G401 (cell line): ENCODE data around the gene PLA2G4C. TPM values are rescaled to one million over a fixed set of nuclear protein-coding genes. Genes with fewer than 3 reads are reported as not detected.
A peak's percentile ranks its signal among the peaks of the same experiment; 100 is the strongest.
"Not testable (repeated sequence)": the region's sequence is repeated elsewhere in the genome, so short reads cannot be mapped to it uniquely, and the experiment has no call there.

Experiments
- DNase-seq: peaks from one replicate; pipeline ENCODE4 v3.0.0-alpha.2; 2015; ENCODE audit warnings: low spot score
- in situ Hi-C: cut with HindIII; loops from 2 replicates; pipeline ENCODE4 v1.10.0; 2016; ENCODE audit warnings: low sequenced_read_pairs, mixed read lengths
- total RNA-seq: library from RNA; depleted of rRNA; stranded (reverse); fragments of >200 nt; shearing (Covaris generic); gene quantifications from 2 replicates; pipeline ENCODE4 v1.2.3, GENCODE V29; 2014

Gene PLA2G4C
- total RNA-seq, 1 experiment from 2014 or later = 0.92 TPM

GRCh38 chr19:48113190-48113917 is 2.7 kb upstream of the PLA2G4C start:
- no peak for DNase-seq
- in situ Hi-C loops = no loop called here

DNA sequence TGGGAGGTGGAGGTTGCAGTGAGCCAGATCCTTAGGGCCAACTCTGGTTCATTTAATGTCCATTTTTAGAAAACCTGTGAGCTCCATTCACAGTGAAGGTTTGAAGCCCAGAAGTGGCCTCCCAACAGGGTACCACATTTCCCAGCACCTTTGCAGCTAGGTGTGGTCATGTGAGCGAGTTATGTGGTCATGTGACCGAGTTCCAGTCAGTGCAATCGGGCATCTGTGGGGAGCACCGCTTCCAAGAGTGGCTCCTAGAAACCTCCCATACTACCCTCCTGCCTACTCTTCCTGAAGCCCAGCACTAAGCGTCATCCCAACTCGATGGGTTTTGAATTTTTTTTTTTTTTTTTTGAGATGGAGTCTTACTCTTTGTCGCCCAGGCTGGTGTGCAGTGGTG is 663 bp upstream of the PLA2G4C start:
- in situ Hi-C loops = no loop called here
- peak; percentile 51 for DNase-seq

DNA sequence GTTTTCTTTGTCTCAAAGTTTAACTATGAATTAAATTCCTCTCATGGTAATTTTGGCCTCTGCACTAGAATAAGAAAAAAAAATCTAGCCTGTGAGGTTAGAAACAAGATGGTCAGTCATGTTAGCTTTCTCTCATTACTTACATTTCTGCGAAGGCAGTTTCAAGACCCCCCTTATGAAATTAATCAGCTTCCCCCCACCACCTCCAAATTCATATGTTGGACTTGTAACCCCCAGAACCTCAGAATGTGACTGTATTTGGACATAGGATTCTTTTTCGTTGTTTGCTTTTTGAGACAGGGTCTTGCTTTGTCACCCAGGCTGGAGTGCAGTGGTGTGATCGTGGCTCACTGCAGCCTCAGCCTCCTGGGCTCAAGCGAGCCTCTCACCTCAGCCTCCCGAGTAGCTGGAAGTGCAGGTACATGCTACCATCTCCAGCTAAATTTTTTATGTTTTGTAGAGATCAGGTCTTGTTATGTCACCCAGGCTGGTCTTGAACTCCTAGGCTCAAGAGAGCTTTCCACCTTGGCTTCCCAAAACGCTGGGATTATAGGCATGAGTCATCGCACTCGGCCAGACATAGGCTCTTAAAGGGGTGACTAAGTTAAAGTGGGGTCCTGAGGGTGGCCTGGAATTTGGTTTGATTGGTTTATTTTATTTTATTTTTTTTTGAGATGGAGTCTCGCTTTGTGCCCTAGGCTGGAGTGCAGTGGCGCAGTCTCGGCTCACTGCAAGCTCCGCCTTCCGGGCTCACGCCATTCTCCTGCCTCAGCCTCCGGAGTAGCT is 1.4 kb downstream of the PLA2G4C start:
- no peak for DNase-seq
- in situ Hi-C loops = no loop called here

GRCh38 chr19:48103922-48104321 is 6.7 kb downstream of the PLA2G4C start:
- DNase-seq = no peak
- in situ Hi-C loops = no loop called here

DNA sequence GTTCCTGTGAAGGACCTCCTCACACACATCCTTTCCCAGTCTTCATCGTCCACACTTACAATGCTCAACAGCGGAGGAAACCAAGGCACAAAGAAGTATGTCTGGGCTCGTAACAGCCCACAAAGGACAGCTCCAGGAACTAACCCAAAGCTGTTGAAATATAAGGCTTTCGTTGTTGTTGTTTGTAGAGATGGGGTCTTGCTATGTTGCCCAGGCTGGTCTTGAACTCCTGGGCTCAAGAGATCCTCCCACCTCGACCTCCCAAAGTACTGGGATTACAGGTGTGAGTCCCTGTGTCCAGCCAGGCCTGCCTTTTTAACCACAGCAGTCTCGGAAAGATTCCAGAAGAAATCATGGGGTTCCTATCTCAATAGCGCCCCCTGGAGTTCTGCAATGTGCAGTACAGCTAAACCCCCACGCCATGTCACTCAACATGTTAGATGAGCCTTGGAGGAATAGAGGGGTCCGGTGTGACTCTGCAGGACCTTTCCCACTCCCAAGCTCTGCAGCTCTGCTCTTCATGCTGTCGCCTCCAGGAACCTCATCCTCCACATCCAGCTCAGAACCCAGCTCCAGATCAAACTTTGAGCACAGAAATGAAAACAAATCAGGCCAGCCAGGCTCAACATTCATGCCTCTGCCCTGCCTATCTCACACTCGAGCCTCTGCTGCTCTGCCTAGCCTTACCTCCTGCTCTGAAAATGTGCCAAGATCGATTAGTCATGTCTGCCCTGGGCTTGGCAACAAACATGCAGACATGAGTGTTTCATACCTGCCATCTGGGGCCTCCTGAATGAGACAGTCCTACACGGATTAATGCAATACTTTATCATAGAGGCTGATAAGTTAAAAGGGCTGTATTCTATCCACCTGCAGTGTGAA is 7.5 kb downstream of the PLA2G4C start:
- DNase-seq = peak; percentile 34
- in situ Hi-C loops = no loop called here

GRCh38 chr19:48095612-48096175 is 14.9 kb downstream of the PLA2G4C start:
- no peak for DNase-seq
- in situ Hi-C loops = no loop called here

GRCh38 chr19:48094855-48095203 is 15.8 kb downstream of the PLA2G4C start:
- no peak for DNase-seq
- in situ Hi-C loops = no loop called here

DNA sequence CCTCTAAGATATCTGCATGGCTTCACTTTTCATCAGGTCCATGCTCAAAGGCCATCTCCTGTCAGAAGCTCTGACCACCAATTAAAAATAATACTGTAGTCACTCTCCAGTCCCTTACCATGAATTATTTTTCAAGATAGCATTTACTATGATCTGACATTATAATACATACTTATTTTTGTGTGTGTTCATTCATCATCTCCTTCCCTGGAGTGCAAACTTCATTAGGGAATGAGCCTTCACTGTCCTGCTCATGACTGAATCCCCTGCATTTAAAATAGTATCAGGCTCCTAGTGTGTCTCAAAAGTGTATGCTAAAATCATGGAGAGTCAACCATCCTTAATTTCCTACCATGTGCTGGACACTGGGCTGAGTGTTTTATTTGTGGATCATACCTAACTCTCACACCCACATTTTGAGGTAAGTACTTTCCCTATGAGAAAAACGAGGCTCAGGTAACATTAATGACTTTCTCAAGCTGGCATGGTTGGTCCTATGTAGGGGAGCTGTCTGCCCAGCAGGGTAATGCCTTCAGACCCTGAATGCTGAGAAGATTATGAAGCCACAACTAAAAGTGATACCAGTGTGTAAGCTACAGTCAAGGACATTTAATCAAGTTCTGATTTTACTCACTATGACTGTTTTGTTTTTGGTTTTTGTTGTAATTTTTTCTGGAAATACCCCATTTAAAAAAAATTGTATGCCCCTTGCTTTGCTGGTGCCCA is 16.3 kb downstream of the PLA2G4C start:
- in situ Hi-C loops = no loop called here

GRCh38 chr19:48091111-48091718 is 19.4 kb downstream of the PLA2G4C start:
- DNase-seq, in situ Hi-C loops: not testable (repeated sequence)

More for the DNA sequence above, 16.3 kb downstream of the PLA2G4C start:
- no peak for DNase-seq

- DNase-seq = no peak
- in situ Hi-C loops = no loop called here
Observed at GRCh38 chr19:48090281-48090802, 20.3 kb downstream of the PLA2G4C start.

DNA sequence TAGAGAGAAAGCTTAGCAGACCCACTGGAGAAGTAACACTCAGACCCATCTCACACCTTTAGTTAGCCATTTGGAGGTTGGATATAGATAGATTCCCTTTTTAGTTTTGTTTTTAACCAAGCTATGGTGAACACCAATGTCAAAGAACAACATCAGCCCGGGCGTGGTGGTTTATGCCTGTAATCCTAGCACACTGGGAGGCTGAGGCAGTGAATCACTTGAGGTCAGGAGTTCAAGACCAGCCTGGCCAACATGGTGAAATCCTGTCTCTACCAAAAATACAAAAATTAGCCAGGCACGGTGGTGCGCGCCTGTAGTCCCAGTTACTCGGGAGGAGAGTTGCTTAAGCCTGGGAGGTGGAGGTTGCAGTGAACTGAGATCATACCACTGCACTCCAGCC is 21.6 kb downstream of the PLA2G4C start:
- not testable (repeated sequence) for DNase-seq
- in situ Hi-C loops = loop anchor here (5.0 kb wide), 1 partner anchor 102 kb away; no protein-coding TSS in a partner anchor

DNA sequence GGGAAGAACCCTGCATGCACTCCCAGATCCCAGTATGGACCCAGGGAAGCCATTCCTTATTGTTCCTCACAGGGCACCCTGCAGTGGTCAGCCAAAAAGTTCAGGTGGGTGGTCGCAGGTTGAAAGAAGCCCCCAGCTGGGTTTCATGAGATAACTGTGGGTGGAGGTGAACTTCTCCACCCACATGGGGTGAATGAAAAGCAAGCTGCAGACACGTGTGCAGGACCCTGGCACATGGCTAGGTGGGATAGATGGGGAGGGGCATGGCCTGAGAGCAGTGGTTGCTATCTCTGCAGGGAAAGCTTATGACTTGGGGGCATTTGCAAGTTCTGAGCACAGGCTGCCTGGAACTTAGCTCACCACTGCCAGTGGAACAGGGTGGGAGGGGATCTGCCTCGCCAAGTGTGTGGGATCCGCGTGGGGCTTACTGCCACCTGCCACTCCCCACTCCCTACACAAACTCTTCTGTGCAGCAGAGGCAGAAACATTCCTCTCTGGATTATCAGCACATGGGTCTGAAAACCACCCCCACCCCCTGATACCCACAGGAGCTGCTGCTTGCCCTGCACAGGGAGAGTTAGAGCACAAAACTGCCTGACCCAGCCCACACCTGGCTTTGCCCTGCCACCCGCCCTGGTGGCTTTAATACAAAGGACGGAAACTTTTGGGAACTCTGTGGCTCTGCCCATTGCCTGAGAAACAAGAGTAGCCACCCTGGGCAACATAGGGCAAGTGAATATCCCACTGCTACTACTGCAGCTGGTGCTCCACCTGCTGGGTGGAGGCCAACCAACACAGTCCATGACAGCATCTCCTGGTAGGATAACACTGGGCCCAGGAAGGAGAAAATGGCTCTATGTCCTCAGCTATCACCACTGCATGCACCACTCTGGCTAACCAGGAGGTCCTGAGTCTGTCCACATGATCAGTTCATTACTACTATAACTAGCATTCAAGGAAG is 24.4 kb downstream of the PLA2G4C start:
- in situ Hi-C loops = loop anchor here (5.0 kb wide), 1 partner anchor 99 kb away; no protein-coding TSS in a partner anchor
- no peak for DNase-seq

- DNase-seq = peak; percentile 30
- in situ Hi-C loops = loop anchor here (5.0 kb wide), 1 partner anchor 98 kb away; no protein-coding TSS in a partner anchor
Observed at GRCh38 chr19:48085076-48085475, 25.5 kb downstream of the PLA2G4C start.

DNA sequence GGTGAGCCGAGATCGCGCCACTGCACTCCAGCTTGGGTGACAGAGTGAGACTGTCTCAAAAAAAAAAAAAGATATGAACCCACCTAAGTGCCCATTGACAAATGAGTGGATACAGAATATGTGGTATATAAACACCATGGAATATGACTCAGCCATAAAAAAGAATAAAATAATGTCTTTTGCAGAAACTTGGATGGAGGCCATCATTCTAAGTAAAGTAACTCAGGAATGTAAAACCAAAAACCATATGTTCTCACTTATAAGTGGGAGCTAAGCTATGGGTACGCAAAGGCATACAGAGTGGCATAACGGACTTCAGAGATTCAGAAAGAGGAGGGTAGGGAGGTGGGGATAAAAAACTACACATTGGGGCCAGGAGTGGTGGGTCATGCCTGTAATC is 29.5 kb downstream of the PLA2G4C start:
- in situ Hi-C loops = no loop called here
- no peak for DNase-seq

DNA sequence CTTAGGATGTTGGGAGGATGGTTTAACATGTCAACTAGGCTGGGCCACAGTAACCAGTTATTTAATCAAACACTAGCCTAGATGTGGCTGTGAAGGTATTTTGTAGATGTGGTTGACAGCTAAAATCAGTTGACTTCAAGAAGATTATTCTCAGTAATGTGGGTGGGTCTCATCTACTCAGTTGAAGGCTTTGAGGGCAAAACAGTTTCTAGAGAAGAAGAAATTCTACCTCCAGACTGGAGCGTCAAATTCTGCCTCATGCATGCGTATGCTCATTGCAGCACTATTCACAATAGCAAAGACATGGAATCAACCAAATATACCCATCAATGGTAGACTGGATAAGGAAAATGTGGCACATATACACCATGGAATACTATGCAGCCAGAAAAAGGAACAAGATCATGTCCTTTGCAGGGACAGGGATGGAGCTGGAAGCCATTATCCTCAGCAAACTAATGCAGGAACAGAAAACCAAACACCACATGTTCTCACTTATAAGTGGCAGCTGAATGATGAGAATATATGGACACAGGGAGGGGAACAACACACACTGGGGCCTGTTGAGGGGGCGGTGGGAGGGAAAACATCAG is 40.3 kb downstream of the PLA2G4C start:
- in situ Hi-C loops = not testable (repeated sequence)

DNA sequence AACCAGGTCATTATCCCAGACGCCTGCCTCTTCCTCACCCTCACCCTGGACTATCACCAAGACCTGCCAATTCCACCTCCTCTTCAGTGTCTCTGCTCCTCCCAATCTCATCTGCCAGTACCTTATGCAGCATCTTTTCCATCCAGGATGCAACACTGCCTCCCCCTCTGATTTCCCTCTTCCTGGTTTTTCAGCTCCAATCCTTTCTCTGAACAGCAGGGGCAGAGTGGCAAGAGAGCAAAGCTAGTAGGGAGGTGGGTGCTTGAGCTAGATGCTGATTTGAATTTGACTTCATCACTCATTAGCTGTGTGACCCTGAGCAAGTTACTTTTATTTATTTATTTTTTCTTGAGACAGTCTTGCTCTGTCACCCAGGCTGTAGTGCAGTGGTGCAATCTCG is 41.2 kb downstream of the PLA2G4C start:
- in situ Hi-C loops = no loop called here
- DNase-seq = peak; percentile 36

More for the DNA sequence above, 40.3 kb downstream of the PLA2G4C start:
- DNase-seq = not testable (repeated sequence)
